ENCODE results near the gene BOC. TPM values are rescaled to one million over a fixed set of nuclear protein-coding genes. Genes with fewer than 3 reads are reported as not detected.
A peak's percentile ranks its signal among the peaks of the same experiment; 100 is the strongest.

The BOC gene
- total and polyA plus RNA-seq, 10 of the 15 experiments (the other 5 are each of a cell fraction or from before 2014, with no cell fraction given): 0.18 TPM; not detected in 9

DNA sequence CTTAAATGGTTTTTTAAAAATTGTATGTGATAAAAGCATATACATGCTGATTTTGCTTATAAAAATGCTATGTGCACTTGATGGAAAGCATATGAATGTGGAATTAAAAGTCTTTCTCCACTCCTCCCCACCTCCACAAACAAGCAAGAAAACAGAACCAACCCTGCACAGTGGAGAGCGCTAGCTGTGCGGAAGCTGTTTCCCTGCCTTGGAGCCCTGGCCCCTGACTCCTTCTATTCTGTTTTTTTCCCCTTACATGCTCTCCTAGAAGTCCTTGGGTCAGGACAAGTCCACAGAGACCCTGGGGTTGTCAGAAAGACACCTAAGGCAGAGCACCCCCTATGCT is 64.2 kb downstream of the BOC start (continued):
- TF ChIP-seq MLLT1 (IDR thresholded peaks at IDR 0.05) (no peak), BRCA1 (IDR thresholded peaks at IDR 0.05; ENCODE audit: low read depth, low read length) (no peak), IKZF2 (IDR thresholded peaks at IDR 0.05) (no peak), NFYB (IDR thresholded peaks at IDR 0.05; ENCODE audit: insufficient read depth, low read depth, low read length) (no peak), ATF7 (IDR thresholded peaks at IDR 0.05; ENCODE audit: low read depth) (no peak), JUNB (IDR thresholded peaks at IDR 0.05) (no peak)

- H2AFZ ChIP-seq (ENCODE audit: control insufficient read depth, low read depth, low read length): peak overlapping the region; percentile 58
- POLR2A ChIA-PET: no interaction called here
- no peaks in the 10 kb centered on the region for H3K36me3 ChIP-seq (ENCODE audit: control insufficient read depth in 2 of 2, insufficient read depth in 2 of 2, low read length in 1 of 2)
- RAD21 ChIA-PET (ENCODE audit: unreplicated experiment): interaction anchor here (1.2 to 1.4 kb wide), 2 partner anchors 8 to 12 kb away, joined by 5 to 6 read pairs; no protein-coding TSS in a partner anchor
- H3K4me3 ChIP-seq: peak overlapping the region; percentile 31; the same call in 1 of the 2 replicates
- BruUV-seq (replicated peaks): no TSS peak
- H4K20me1 ChIP-seq (ENCODE audit: control insufficient read depth, insufficient read depth): no peaks in the 10 kb centered on the region
- peak overlapping the region; percentile 60 for H3K27ac ChIP-seq (ENCODE audit: control insufficient read depth, insufficient read depth)
- H3K9me3 ChIP-seq (replicated peaks; ENCODE audit: control insufficient read depth, insufficient read depth, low read length): no peaks in the 10 kb centered on the region
- DNase-seq (ENCODE audit: low read depth, low spot score) (peak; percentile 25), ATAC-seq (peak; percentile 87), FAIRE-seq (peak; percentile 56)
- no peaks in the 10 kb centered on the region for H3K27me3 ChIP-seq (replicated peaks in 1 of 2; ENCODE audit: control insufficient read depth in 2 of 2, insufficient read depth in 2 of 2, low read length in 1 of 2)
- H3K79me2 ChIP-seq (ENCODE audit: control insufficient read depth, insufficient read depth, low read length): no peaks in the 10 kb centered on the region
- 15% methylated on average over 16 of the region's 16 CpGs for WGBS (ENCODE audit: insufficient coverage, insufficient replicate concordance, low lambda C conversion rate, missing lambda C conversion rate)
- SMC1A ChIA-PET (ENCODE audit: uncharacterized antibody, unreplicated experiment): interaction anchor here (1.1 to 3.3 kb wide), 2 partner anchors 12 to 20 kb away, joined by 4 to 19 read pairs; no protein-coding TSS in a partner anchor
- in situ Hi-C loops (cut with MboI): no loop called here
- intact Hi-C loops (cut with micrococcal nuclease; ENCODE audit: unreplicated experiment): no loop called here
- peaks cover 32% of the 10 kb centered on the region for H3K4me1 ChIP-seq (ENCODE audit: control insufficient read depth, insufficient read depth, low read length)
- CTCF ChIA-PET: interaction anchor here (1.0 to 4.8 kb wide), 6 partner anchors 10 to 223 kb away, joined by 3 to 34 read pairs (median 4); no protein-coding TSS in a partner anchor
- H3K9ac ChIP-seq (ENCODE audit: control insufficient read depth, insufficient read depth, low read length): peak overlapping the region; percentile 46
- peak overlapping the region; percentile 84 for H3K4me2 ChIP-seq (ENCODE audit: control insufficient read depth, insufficient read depth)
- TF ChIP-seq RFX5 (IDR thresholded peaks at IDR 0.05; ENCODE audit: low read depth, low read length) (no peak), IRF5 (IDR thresholded peaks at IDR 0.05; ENCODE audit: borderline replicate concordance) (no peak), HDGF (IDR thresholded peaks at IDR 0.05) (no peak), IKZF1 (conservative IDR thresholded peaks at IDR 0.05) (peak; percentile 43; the same call in 1 of the 2 replicates), DPF2 (IDR thresholded peaks at IDR 0.05) (peak; percentile 63; the same call in 1 of the 2 replicates), SREBF1 (IDR thresholded peaks at IDR 0.05; ENCODE audit: low read length) (no peak), CHD4 (IDR thresholded peaks at IDR 0.05) (no peak), POU2F2 (IDR thresholded peaks at IDR 0.05; ENCODE audit: borderline replicate concordance, low read depth, low read length) (no peak)
- TF ChIP-seq, protein P1, sequence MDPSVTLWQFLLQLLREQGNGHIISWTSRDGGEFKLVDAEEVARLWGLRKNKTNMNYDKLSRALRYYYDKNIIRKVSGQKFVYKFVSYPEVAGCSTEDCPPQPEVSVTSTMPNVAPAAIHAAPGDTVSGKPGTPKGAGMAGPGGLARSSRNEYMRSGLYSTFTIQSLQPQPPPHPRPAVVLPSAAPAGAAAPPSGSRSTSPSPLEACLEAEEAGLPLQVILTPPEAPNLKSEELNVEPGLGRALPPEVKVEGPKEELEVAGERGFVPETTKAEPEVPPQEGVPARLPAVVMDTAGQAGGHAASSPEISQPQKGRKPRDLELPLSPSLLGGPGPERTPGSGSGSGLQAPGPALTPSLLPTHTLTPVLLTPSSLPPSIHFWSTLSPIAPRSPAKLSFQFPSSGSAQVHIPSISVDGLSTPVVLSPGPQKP (IDR thresholded peaks at IDR 0.05; ENCODE audit: low read depth, low read length): no peak
- TF ChIP-seq, protein P2, sequence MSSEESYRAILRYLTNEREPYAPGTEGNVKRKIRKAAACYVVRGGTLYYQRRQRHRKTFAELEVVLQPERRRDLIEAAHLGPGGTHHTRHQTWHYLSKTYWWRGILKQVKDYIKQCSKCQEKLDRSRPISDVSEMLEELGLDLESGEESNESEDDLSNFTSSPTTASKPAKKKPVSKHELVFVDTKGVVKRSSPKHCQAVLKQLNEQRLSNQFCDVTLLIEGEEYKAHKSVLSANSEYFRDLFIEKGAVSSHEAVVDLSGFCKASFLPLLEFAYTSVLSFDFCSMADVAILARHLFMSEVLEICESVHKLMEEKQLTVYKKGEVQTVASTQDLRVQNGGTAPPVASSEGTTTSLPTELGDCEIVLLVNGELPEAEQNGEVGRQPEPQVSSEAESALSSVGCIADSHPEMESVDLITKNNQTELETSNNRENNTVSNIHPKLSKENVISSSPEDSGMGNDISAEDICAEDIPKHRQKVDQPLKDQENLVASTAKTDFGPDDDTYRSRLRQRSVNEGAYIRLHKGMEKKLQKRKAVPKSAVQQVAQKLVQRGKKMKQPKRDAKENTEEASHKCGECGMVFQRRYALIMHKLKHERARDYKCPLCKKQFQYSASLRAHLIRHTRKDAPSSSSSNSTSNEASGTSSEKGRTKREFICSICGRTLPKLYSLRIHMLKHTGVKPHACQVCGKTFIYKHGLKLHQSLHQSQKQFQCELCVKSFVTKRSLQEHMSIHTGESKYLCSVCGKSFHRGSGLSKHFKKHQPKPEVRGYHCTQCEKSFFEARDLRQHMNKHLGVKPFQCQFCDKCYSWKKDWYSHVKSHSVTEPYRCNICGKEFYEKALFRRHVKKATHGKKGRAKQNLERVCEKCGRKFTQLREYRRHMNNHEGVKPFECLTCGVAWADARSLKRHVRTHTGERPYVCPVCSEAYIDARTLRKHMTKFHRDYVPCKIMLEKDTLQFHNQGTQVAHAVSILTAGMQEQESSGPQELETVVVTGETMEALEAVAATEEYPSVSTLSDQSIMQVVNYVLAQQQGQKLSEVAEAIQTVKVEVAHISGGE (CRISPR knock-in tag; IDR thresholded peaks at IDR 0.05): no peak
Observed at GRCh38 chr3:113275929-113276750, 64.8 kb downstream of the BOC start.

All from GM12878 (cell line).